DOHH2 (cell line): ENCODE data around the gene IGF2BP3.
"Not testable (repeated sequence)": the region's sequence is repeated elsewhere in the genome, so short reads cannot be mapped to it uniquely, and the experiment has no call there.

Source experiments
- H3F3A ChIP-seq: fragments of 200-600 bp; sonication (generic), shearing (Covaris generic); 2 replicates; pipeline ENCODE4 v1.6.0; 2016; ENCODE audit warnings: antibody characterized with exemption, mild to moderate bottlenecking; ENCODE audit not compliant: control insufficient read depth, insufficient read depth
- H3K27ac ChIP-seq: fragments of 200-600 bp; sonication (generic); 2 replicates; pipeline ENCODE4 v1.5.1; 2014; ENCODE audit warnings: low read depth, mild to moderate bottlenecking, low read length, moderate library complexity
- H3K27me3 ChIP-seq: fragments of 200-600 bp; sonication (generic); 2 replicates; pipeline ENCODE4 v1.6.1; 2014; ENCODE audit warnings: mild to moderate bottlenecking, low read length, mixed read lengths; ENCODE audit not compliant: control insufficient read depth
- H3K36me3 ChIP-seq: fragments of 200-600 bp; sonication (generic); 2 replicates; pipeline ENCODE4 v1.6.1; 2014; ENCODE audit warnings: mild to moderate bottlenecking, low read length, moderate library complexity, mixed read lengths; ENCODE audit not compliant: control insufficient read depth
- H3K4me1 ChIP-seq: fragments of 200-600 bp; sonication (generic); 2 replicates; pipeline ENCODE4 v1.6.1; 2014; ENCODE audit warnings: mild to moderate bottlenecking, low read length, mixed read lengths; ENCODE audit not compliant: control insufficient read depth
- H3K4me2 ChIP-seq: fragments of 200-600 bp; sonication (generic); 2 replicates; pipeline ENCODE4 v1.6.0; 2014; ENCODE audit warnings: mild to moderate bottlenecking, low read length, moderate library complexity
- H3K4me3 ChIP-seq: fragments of 200-600 bp; sonication (generic); 2 replicates; pipeline ENCODE4 v1.5.1; 2014; ENCODE audit warnings: mild to moderate bottlenecking, low read length, mixed read lengths
- H3K79me2 ChIP-seq: fragments of 200-600 bp; sonication (generic); 2 replicates; pipeline ENCODE4 v1.6.1; 2014; ENCODE audit warnings: mild to moderate bottlenecking, low read length, mixed read lengths; ENCODE audit not compliant: control insufficient read depth
- H3K9me2 ChIP-seq: fragments of 200-600 bp; sonication (generic); replicated peaks from 2 replicates; pipeline ENCODE4 v1.6.1; 2014; ENCODE audit warnings: mild to moderate bottlenecking, low read length, mixed read lengths; ENCODE audit not compliant: control insufficient read depth
- H3K9me3 ChIP-seq: fragments of 200-600 bp; sonication (generic); 2 replicates; pipeline ENCODE4 v1.6.1; 2014; ENCODE audit warnings: antibody characterized with exemption, low read length, mixed read lengths; ENCODE audit not compliant: control insufficient read depth, insufficient read depth
- H4K20me1 ChIP-seq: fragments of 200-600 bp; sonication (generic); 2 replicates; pipeline ENCODE4 v1.6.0; 2014; ENCODE audit warnings: low read depth, mild to moderate bottlenecking, antibody characterized with exemption, low read length, moderate library complexity; ENCODE audit not compliant: control insufficient read depth, insufficient read depth
- EZH2phosphoT487 ChIP-seq: fragments of 200-600 bp; sonication (generic); IDR thresholded peaks from 2 replicates; pipeline ENCODE4 v1.6.1; 2017; ENCODE audit warnings: borderline replicate concordance, mild to moderate bottlenecking, antibody characterized with exemption, low read length, moderate library complexity, mixed read lengths
- TF ChIP-seq, protein P1 (sequence below): fragments of 200-600 bp; sonication (generic); IDR thresholded peaks from one replicate; pipeline ENCODE4 v1.5.1; 2014; ENCODE audit warnings: antibody characterized with exemption, mild to moderate bottlenecking, low read depth, low read length; ENCODE audit not compliant: poor library complexity, severe bottlenecking

IGF2BP3 gene

DNA sequence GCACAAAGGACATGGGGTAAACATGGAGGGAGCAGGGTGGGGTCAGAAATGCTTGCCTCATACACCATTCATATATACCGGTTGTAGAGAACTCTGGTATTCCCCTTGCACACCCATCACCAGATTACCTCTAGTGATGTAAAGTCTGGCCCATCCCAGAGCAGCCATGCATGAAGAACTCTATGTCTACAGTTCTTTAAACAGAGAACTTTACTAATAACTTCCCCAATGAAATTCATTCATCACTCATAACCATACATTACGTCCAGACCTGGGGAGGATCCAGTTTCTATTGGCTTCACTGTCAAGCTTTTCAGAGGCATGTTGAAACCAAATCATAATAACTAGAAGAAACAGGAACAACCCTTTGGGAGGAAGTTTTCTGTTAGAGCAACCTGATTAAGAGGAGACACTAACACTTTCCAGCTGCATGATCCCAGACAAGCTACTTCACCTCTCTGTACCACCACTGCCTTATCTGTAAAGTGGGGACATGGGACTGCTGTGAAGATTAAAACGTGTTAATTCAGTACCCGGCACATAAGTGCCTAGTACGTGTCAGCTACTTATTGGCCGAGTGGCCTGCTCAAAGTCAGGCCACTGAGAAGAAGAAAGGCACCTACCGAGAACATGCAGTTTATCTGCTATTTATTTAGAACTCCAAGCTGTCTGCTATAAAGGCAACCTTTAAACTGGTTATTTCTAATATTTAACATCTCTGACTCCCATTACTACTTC is 59.7 kb downstream of the IGF2BP3 start:
- Histone ChIP-seq H4K20me1 (peaks cover 5% of the 10 kb centered on the region; the same call in 1 of the 2 replicates), H3K79me2 (peaks cover 87% of the 10 kb centered on the region), H3K4me2 (no peak overlapping the region), H3K36me3 (peaks cover 95% of the 10 kb centered on the region), H3K4me3 (no peak overlapping the region), H3F3A (peaks cover 5% of the 10 kb centered on the region; the same call in 1 of the 2 replicates), H3K4me1 (peaks cover 8% of the 10 kb centered on the region; the same call in 1 of the 2 replicates), H3K9me2 (no peaks in the 10 kb centered on the region), H3K9me3 (peaks cover 22% of the 10 kb centered on the region), H3K27ac (no peak overlapping the region), H3K27me3 (no peaks in the 10 kb centered on the region)
- TF ChIP-seq, protein P1, sequence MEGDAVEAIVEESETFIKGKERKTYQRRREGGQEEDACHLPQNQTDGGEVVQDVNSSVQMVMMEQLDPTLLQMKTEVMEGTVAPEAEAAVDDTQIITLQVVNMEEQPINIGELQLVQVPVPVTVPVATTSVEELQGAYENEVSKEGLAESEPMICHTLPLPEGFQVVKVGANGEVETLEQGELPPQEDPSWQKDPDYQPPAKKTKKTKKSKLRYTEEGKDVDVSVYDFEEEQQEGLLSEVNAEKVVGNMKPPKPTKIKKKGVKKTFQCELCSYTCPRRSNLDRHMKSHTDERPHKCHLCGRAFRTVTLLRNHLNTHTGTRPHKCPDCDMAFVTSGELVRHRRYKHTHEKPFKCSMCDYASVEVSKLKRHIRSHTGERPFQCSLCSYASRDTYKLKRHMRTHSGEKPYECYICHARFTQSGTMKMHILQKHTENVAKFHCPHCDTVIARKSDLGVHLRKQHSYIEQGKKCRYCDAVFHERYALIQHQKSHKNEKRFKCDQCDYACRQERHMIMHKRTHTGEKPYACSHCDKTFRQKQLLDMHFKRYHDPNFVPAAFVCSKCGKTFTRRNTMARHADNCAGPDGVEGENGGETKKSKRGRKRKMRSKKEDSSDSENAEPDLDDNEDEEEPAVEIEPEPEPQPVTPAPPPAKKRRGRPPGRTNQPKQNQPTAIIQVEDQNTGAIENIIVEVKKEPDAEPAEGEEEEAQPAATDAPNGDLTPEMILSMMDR = no peak
- no peak for TF ChIP-seq EZH2phosphoT487

DNA sequence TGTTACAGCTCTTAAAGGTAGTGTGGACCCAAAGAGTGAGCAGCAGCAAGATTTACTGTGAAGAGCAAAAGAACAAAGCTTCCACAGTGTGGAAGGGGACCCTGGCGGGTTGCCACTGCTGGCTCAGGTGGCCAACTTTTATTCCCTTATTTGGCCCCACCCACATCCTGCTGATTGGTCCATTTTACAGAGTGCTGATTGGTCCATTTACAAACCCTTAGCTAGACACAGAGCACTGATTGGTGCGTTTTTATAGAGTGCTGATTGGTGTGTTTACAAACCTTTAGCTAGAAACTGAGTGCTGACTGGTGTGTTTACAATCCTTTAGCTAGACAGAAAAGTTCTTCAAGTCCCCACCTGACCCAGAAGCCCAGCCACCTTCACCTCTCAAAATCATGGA is 63.7 kb downstream of the IGF2BP3 start:
- not testable (repeated sequence) for H3F3A ChIP-seq, H3K27ac ChIP-seq, H3K27me3 ChIP-seq, H3K4me3 ChIP-seq, H4K20me1 ChIP-seq, H3K9me2 ChIP-seq, H3K4me1 ChIP-seq, H3K4me2 ChIP-seq
- Histone ChIP-seq H3K79me2 (peaks cover 83% of the 10 kb centered on the region), H3K36me3 (peaks cover 96% of the 10 kb centered on the region), H3K9me3 (peaks cover 22% of the 10 kb centered on the region)

GRCh38 chr7:23405240-23405618 is 65.1 kb downstream of the IGF2BP3 start:
- peaks cover 22% of the 10 kb centered on the region for H3K9me3 ChIP-seq

More at GRCh38 chr7:23405240-23405618, 65.1 kb downstream of the IGF2BP3 start:
- Histone ChIP-seq H3K4me2 (no peak overlapping the region), H3K79me2 (peaks cover 83% of the 10 kb centered on the region), H3K27ac (no peak overlapping the region), H3K9me2 (no peaks in the 10 kb centered on the region), H3F3A (peaks cover 5% of the 10 kb centered on the region), H3K36me3 (peaks cover 96% of the 10 kb centered on the region), H3K4me1 (no peaks in the 10 kb centered on the region), H4K20me1 (no peaks in the 10 kb centered on the region), H3K27me3 (no peaks in the 10 kb centered on the region), H3K4me3 (no peak overlapping the region)
- no peak for TF ChIP-seq EZH2phosphoT487
- TF ChIP-seq, protein P1 = no peak
